Thyroid gland (tissue), 4 donors: ENCODE data around the gene ADGRG6.

Source experiments
- POLR2A ChIP-seq, 2 donors: fragments of 450-650 bp; IDR thresholded peaks; one replicate each; pipeline ENCODE4 v1.6.1; 2017; ENCODE audit warnings: antibody characterized with exemption in 2 of 2, mild to moderate bottlenecking in 2 of 2, moderate library complexity in 1 of 2
- TF ChIP-seq, protein P1 (sequence below), 6 experiments: fragments of 200-600 bp in 3 of 6; fragments of 450-650 bp in 3 of 6; sonication (generic) in 3 of 6; IDR thresholded peaks; one replicate each; pipeline ENCODE4 v1.5.1; 2016 to 2019; ENCODE audit warnings: antibody characterized with exemption in 6 of 6, mild to moderate bottlenecking in 2 of 6, inconsistent platforms in 1 of 6, moderate library complexity in 1 of 6

DNA sequence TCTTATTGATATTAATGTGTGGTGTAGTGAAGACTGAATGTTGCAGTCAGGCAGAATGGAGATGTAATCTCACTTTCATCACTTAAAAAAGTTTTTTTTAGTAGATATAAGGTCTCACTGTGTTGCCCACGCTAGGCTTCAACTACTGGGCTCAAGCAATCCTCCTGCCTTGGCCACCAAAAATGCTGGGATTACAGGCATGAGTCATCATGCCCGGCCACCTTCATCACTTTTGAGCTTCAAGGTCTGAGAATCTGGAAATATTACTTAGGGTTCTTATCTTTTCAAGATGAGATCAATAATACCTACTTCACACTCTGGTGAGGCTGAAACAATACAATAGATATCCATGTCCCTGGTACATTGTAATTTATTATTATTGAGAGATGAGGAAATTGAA, 31.6 kb downstream of the ADGRG6 start:
- TF ChIP-seq POLR2A (IDR thresholded peaks at IDR 0.05), result no peak
- TF ChIP-seq, protein P1, sequence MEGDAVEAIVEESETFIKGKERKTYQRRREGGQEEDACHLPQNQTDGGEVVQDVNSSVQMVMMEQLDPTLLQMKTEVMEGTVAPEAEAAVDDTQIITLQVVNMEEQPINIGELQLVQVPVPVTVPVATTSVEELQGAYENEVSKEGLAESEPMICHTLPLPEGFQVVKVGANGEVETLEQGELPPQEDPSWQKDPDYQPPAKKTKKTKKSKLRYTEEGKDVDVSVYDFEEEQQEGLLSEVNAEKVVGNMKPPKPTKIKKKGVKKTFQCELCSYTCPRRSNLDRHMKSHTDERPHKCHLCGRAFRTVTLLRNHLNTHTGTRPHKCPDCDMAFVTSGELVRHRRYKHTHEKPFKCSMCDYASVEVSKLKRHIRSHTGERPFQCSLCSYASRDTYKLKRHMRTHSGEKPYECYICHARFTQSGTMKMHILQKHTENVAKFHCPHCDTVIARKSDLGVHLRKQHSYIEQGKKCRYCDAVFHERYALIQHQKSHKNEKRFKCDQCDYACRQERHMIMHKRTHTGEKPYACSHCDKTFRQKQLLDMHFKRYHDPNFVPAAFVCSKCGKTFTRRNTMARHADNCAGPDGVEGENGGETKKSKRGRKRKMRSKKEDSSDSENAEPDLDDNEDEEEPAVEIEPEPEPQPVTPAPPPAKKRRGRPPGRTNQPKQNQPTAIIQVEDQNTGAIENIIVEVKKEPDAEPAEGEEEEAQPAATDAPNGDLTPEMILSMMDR (IDR thresholded peaks at IDR 0.05), result no peak
